ENCODE measurements around the gene SELENOO. TPM values are rescaled to one million over a fixed set of nuclear protein-coding genes. Genes with fewer than 3 reads are reported as not detected.
A peak's percentile ranks its signal among the peaks of the same experiment; 100 is the strongest.

SELENOO gene
- total RNA-seq, 2 experiments from 2014 or later: 30.0 to 35.6 TPM

DNA sequence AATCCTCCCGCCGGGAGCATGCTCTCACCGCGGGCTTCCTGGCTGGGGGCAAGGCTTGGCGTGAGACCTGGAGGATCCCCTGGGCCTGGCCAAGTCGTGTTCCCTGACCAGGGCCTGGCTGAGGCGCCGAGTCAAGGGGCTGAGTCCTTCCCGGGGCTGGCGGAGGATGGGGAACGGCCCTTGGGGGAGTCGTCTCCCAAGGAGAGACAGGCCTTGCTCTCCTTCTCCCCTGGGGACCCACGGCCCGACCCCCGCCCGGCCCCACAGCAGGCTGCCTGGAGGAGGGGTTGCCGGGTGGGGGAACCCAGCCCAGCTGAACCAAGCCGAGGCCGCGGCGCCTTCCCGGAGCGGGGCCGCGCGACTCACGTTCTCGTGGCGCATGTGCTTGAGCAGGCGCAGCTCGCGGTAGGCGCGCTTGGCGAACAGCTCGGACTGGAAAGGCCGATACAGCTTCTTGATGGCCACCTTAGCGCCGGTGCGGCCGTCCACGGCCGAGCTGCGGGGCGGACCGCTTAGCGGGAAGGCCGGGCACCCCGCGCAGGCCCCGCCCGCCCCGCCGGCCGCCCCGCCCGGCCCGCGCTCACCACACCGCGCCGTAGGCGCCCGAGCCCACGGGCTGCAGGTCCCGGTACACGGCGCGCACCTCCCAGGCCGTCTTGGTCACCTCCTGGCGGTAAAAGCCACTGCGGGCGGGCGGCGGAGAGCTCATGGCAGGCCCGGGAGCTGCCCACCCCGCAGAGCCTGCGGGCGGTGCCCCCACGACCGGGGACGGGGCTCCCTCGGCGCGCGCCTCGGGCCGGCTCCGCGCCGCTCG lies 60.2 kb downstream of the SELENOO start:
- peak overlapping the region; percentile 20 for H3K4me3 Mint-ChIP-seq
- peak; percentile 55 for ATAC-seq

DNA sequence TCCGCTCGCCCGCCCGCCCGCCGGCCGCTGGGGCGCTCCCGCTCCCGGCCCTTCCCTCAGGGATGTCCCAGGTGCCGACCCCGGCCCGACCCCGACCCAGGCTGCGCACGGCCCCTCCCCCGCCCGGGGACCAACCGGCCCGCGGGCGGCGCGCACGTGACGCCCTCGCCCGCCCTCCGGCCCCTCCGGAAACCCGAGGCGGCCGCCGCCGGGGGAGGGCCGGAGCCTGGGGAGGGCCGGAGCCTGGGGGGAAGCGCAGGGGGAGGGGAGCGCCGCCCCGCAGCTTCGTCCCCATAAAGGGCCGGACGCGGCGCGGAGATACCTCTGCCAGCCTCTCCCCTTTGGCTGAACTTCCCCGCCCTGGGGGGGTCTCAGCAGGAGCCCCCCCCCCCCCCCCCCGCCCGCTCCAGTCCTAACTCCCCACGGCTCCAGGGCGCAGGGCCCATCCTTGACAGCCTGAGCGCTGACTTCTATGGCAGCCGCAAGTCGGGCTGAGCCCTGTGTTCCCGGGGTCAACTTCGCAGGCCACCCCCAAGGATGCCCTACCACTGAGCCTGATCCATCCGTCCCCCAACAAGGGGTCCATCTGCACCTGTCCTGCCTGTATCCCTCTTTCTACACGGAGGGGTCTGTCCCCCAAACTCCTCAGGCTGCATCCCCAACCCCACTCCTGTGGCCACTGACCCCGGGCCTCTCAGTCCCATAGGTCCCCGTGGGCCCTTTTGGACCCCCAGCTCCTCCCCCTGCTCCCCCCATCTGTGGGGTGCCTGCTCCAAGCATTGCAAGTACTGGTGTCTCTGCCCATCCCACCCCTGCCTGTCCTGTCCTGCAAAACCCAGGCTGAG lies 61.0 kb downstream of the SELENOO start, which contains the start of gene MAPK12:
Gene MAPK12 (minus strand): TSS at position 69 of the 845 bp plus-strand sequence. CDS start 174 bp downstream, outside the sequence.
- Mint-ChIP-seq H3K27ac (no peak within 1 kb of the TSS), H3K4me1 (peaks cover 6% of the 10 kb centered on the region), H3K4me3 (peak within 1 kb of the TSS; percentile 46), H3K27me3 (peaks cover 6% of the 10 kb centered on the region), H3K36me3 (no peaks in the 10 kb centered on the region), H3K9me3 (ENCODE audit: low read depth) (no peaks in the 10 kb centered on the region)
- ATAC-seq (peak; percentile 21), DNase-seq (no peak)
- CTCF ChIA-PET: interaction anchor here (0.8 to 2.1 kb wide), 8 partner anchors 9 to 359 kb away, joined by 3 to 8 read pairs (median 4); partner anchors contain the start of gene HDAC10

More for the DNA sequence above, 60.2 kb downstream of the SELENOO start:
- DNase-seq: no peak
- Mint-ChIP-seq H3K9me3 (ENCODE audit: low read depth) (no peaks in the 10 kb centered on the region), H3K27me3 (peaks cover 6% of the 10 kb centered on the region), H3K4me1 (peaks cover 6% of the 10 kb centered on the region), H3K36me3 (no peaks in the 10 kb centered on the region), H3K27ac (no peak overlapping the region)
- CTCF ChIA-PET: interaction anchor here (1.3 to 2.1 kb wide), 3 partner anchors 10 to 81 kb away, joined by 4 to 8 read pairs (median 5); partner anchors contain the start of gene HDAC10

DNA sequence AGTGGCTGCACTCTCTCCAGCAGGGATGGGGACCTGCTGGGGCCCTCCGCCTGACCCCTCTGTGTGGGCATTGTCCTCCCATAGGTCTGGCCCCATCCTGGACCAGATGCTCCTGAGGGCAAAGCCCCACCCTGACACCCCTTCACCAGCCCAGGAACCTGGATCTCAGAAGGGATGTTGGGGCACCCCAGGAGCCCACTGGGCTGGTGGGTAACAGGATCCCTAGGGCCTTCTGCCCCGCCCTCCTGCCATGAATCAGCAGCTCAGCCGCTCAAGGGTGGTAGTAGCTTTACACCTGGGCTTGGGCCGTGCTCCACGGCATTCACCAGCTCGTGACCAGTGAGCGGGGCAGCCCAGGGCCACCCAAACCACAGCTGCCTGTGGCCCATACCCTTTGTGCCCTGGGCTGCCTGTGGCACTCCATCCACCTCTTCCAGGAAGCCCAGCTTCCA lies 61.7 kb downstream of the SELENOO start:
- H3K27ac Mint-ChIP-seq: no peak overlapping the region
- H3K36me3 Mint-ChIP-seq: no peaks in the 10 kb centered on the region
- H3K27me3 Mint-ChIP-seq: peaks cover 6% of the 10 kb centered on the region
- H3K9me3 Mint-ChIP-seq (ENCODE audit: low read depth): no peaks in the 10 kb centered on the region
- peak overlapping the region; percentile 46 for H3K4me3 Mint-ChIP-seq
- peaks cover 6% of the 10 kb centered on the region for H3K4me1 Mint-ChIP-seq
- no peak for ATAC-seq
- DNase-seq: no peak
- CTCF ChIA-PET: interaction anchor here (0.8 to 2.1 kb wide), 8 partner anchors 10 to 358 kb away, joined by 3 to 8 read pairs (median 4); no protein-coding TSS in a partner anchor

DNA sequence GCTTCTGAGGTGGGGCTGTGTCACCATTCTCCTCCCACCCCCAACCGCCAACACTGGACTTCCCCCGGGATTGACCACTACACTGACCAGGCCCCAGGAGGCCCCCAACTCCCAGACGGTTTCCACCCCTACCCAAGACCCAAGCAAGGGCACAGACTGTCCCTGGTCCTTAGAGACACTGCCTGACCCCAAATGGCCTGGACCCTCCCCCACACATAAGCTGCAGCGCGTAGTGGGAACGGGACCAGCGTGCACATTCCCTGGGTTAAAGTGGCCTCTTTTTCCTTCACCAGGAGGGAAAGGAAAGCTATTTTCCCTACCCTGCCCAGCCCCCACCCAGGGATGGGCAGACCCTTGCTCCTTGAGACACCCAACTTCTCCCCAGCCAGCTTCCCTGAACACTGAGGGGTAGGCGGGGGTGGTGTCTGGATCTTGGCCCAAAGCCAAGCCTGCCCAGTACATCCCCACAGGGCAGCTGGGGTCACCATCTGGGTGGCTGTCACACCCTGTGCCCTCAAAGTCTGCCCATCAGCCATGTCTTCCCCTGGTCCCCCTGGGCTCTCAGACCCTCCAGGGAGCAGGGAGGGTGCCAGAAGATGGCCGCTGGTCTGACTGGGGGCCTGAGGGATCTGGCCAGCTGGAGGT lies 62.3 kb downstream of the SELENOO start:
- no peaks in the 10 kb centered on the region for H3K9me3 Mint-ChIP-seq (ENCODE audit: low read depth)
- CTCF ChIA-PET: interaction anchor here (1.4 to 2.1 kb wide), 5 partner anchors 10 to 358 kb away, joined by 3 to 6 read pairs (median 4); no protein-coding TSS in a partner anchor
- H3K27ac Mint-ChIP-seq: no peak overlapping the region
- H3K27me3 Mint-ChIP-seq: peaks cover 6% of the 10 kb centered on the region
- H3K4me1 Mint-ChIP-seq: peaks cover 8% of the 10 kb centered on the region
- H3K36me3 Mint-ChIP-seq: no peaks in the 10 kb centered on the region
- ATAC-seq (no peak), DNase-seq (no peak)
- H3K4me3 Mint-ChIP-seq: no peak overlapping the region

DNA sequence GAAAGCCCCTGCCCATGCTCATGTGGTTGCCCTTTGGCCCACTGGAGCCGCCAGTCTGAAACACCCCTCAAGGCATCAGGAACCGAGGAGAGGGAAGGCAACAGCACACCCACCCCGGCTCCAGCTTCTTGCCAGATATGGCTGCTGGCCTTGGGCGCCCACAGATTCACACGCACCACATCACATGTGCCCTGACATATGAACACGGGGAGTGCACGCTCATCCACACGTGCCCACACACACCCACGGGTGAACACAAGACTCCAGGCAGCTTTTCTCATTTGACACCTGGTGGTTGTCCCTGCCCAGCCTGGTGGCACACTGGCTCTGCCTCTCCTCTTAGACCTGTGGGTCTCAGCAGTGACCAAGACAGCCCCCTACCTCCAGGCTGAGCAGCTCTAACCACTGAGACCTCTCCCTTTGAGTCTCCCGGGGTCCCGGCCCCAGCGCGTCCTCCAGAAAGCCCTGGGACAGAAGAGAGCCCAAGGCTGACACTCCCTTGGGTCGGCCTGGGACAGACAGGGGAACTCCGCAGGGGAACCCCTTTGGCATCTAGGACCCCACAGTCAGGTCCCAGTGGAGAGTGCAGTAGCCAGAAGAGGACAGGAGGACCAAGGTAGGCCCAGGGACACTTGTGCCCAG lies 63.4 kb downstream of the SELENOO start:
- peaks cover 13% of the 10 kb centered on the region for H3K4me1 Mint-ChIP-seq
- no peaks in the 10 kb centered on the region for H3K36me3 Mint-ChIP-seq
- peaks cover 6% of the 10 kb centered on the region for H3K27me3 Mint-ChIP-seq
- no peak overlapping the region for H3K4me3 Mint-ChIP-seq
- no peak for ATAC-seq
- DNase-seq: no peak
- no peaks in the 10 kb centered on the region for H3K9me3 Mint-ChIP-seq (ENCODE audit: low read depth)
- H3K27ac Mint-ChIP-seq: no peak overlapping the region
- CTCF ChIA-PET: interaction anchor here (1.4 to 4.2 kb wide), 3 partner anchors 12 to 233 kb away, joined by 4 to 19 read pairs (median 6); no protein-coding TSS in a partner anchor

DNA sequence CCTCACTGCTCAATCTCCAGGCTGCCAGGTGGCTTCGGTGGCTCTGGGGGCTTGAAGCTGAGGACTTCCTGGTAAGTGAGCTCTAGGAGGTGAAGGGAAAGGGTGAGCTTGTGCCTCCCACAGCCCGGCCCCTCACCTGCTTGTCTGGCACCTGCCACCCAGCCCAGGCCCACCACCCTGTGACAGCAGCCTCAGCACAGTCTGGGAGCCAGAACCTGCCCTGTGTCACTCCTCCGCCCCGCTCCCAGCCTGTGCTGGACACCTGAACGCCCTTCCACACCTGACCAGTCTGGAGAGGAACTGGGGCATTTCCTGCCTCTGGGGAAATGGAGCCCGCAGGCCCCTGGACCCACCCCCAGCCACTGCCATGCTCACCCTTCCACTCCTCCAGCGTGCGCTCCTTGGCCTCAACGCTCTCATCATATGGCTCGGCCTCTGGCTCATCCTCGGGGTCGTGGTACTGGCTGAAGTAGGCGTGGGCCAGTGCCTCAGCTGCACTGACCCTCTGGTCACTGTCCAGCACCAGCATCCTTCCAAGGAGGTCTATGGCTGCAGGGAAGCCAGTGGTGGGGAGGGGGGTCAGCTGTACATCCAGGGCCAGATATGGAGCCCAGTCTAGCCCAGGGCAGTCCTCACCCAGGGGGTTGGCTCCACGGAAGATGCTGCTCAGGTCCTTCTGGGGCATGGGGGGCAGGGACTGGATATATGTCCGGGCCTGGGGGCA lies 64.3 kb downstream of the SELENOO start:
- no peak for ATAC-seq
- Mint-ChIP-seq H3K4me3 (no peak overlapping the region), H3K9me3 (ENCODE audit: low read depth) (no peaks in the 10 kb centered on the region), H3K36me3 (no peaks in the 10 kb centered on the region), H3K4me1 (peaks cover 14% of the 10 kb centered on the region), H3K27ac (no peak overlapping the region), H3K27me3 (peaks cover 6% of the 10 kb centered on the region)
- CTCF ChIA-PET: interaction anchor here (0.7 to 4.2 kb wide), 2 partner anchors 11 to 23 kb away, joined by 3 to 19 read pairs; no protein-coding TSS in a partner anchor
- DNase-seq: no peak

DNA sequence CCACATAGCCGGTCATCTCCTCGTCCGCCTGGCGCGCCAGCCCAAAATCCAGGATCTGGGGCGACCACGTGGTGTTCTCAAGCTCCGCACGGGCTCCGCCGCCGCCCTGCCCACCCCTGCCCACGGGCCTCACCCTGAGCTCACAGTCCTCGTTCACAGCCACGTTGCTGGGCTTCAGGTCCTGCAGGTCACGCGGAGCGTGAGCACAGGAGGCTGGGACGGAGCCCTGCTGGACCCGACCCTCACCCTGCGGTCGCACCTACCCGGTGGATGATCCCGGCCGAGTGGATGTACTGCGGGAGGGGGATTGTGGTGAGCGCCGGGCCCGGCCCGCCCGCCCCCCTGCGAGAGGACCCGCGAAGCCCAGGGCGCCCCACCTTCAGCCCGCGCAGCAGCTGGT lies 66.2 kb downstream of the SELENOO start:
- H3K4me1 Mint-ChIP-seq: peaks cover 19% of the 10 kb centered on the region
- H3K36me3 Mint-ChIP-seq: no peaks in the 10 kb centered on the region
- CTCF ChIA-PET: interaction anchor here (1.0 to 4.7 kb wide), 5 partner anchors 9 to 74 kb away, joined by 3 to 25 read pairs (median 4); partner anchors contain the start of gene HDAC10
- no peaks in the 10 kb centered on the region for H3K9me3 Mint-ChIP-seq (ENCODE audit: low read depth)
- H3K4me3 Mint-ChIP-seq: no peak overlapping the region
- ATAC-seq: no peak
- peaks cover 5% of the 10 kb centered on the region for H3K27me3 Mint-ChIP-seq
- no peak overlapping the region for H3K27ac Mint-ChIP-seq
- DNase-seq: no peak

Other genes starting within 250 kb of the SELENOO start
- 10 to 100 TPM; 53.4 to 79.7 TPM for gene PIM3, start 240.2 kb upstream of the SELENOO start, total RNA-seq
- gene IL17REL, start 188.2 kb upstream of the SELENOO start, total RNA-seq: under 1 TPM in 1 of 2 experiments, not detected in 1; 0.05 TPM
- gene TTLL8, start 142.7 kb upstream of the SELENOO start, total RNA-seq: not detected
- 1 to 10 TPM; 1.9 to 2.9 TPM for gene MLC1, start 115.6 kb upstream of the SELENOO start, total RNA-seq
- gene MOV10L1, start 111.0 kb upstream of the SELENOO start, total RNA-seq: under 1 TPM in 1 of 2 experiments, not detected in 1; 0.23 TPM
- gene PANX2, start 30.3 kb upstream of the SELENOO start, total RNA-seq: 1 to 10 TPM; 1.3 to 1.8 TPM
- 100 to 1,000 TPM; 141 to 177 TPM for gene TRABD, start 15.1 kb upstream of the SELENOO start, total RNA-seq
- gene TUBGCP6, start 44.0 kb downstream of the SELENOO start, total RNA-seq: 10 to 100 TPM; 60.9 to 72.0 TPM
- gene HDAC10, start 50.3 kb downstream of the SELENOO start, total RNA-seq: 10 to 100 TPM; 75.2 to 96.3 TPM
- 10 to 100 TPM; 13.9 to 15.8 TPM for gene MAPK12, start 60.7 kb downstream of the SELENOO start, total RNA-seq
- gene MAPK11, start 69.4 kb downstream of the SELENOO start, total RNA-seq: 10 to 100 TPM; 16.5 to 18.5 TPM
- 10 to 100 TPM; 23.4 to 26.6 TPM for gene PLXNB2, start 106.6 kb downstream of the SELENOO start, total RNA-seq
- 1 to 10 TPM; 5.7 to 8.8 TPM for gene DENND6B, start 126.0 kb downstream of the SELENOO start, total RNA-seq
- 10 to 100 TPM; 78.7 to 98.0 TPM for gene PPP6R2, start 142.3 kb downstream of the SELENOO start, total RNA-seq

All from activated CD8-positive, alpha-beta memory T cell treated with anti-CD3 and anti-CD28 coated beads, Interleukin-2, amount 10 ng/mL, durations not matched to agents 7 days and 5 days (primary cell).